ENCODE results near the gene TBC1D14.

TBC1D14 gene

DNA sequence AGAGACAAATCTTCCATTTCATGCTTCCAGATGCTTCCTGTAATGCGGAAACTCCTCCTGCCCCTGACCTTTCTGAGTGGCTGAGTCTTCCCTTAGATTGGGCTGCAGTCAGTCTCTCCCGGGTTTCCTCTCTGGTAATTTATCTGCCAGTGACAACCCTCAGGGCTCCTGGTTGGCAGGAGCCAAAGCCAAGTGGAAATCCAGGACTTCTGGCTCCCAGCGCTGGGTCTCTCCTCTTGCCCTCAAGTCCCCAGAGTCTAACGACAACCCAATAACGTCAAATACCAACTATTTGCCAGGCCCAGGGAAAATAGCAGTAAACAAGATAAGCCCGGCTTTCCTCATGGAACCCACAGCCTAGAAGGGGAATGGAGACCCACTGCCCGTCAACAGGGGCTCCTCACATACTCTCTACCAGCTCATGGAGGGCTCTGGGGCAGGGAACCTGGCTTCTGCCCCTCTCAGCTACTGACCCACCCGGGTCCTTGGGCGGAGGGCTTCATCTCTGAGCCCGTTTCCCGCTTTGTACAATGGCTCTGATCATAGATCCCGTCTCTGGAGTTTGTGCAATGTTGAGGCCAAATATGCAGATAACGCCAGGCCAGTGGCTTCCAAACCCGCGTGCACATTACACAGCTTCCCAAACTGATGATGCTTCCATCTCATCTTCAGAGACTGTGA, 1.1 kb upstream of the TBC1D14 start:
- H2AK5ac ChIP-seq (ENCODE audit: low read length), result no peak overlapping the region
- WGBS (ENCODE audit: extremely low coverage, insufficient coverage, insufficient read length), result no CpG with 5 or more reads among the region's 15 CpGs

DNA sequence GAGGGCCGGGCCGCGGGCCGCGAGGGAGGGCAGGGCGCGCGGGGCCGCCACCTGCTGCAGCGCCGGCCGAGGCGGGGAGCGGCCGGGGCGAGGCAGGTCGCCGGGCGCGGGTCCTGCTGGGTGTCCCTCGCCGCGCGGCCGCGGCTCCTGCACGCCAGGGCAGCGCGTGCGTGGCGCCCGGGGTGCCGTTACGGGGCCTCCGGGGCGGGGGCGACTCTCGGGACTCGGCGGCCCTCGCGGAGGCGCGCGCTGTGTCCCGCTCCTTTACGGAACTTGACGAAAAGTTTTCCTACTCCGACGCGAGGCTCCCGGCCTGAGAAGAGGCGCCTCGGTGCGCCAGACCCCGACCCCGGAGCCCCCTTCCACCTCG, 329 bp downstream of the TBC1D14 start:
- H3K4me3 ChIP-seq (ENCODE audit: low read depth, low read length), result peak overlapping the region; percentile 83
- no peak overlapping the region for H3K23ac ChIP-seq (ENCODE audit: low read length)
- H3K18ac ChIP-seq (ENCODE audit: low read length), result peak overlapping the region; percentile 91
- H3K36me3 ChIP-seq (ENCODE audit: control insufficient read depth in 1 of 2, insufficient read depth in 2 of 2, low read length in 2 of 2), result no peaks in the 10 kb centered on the region
- peak overlapping the region; percentile 62 for H3K9ac ChIP-seq (ENCODE audit: low read length)
- H3K4me2 ChIP-seq (ENCODE audit: low read length), result peak overlapping the region; percentile 96
- peak overlapping the region; percentile 92 for H2AK5ac ChIP-seq (ENCODE audit: low read length)
- H2AFZ ChIP-seq (ENCODE audit: insufficient read depth, low read length, poor library complexity), result peak overlapping the region; percentile 87
- H3K79me1 ChIP-seq (ENCODE audit: low read length), result peaks cover 6% of the 10 kb centered on the region
- peak overlapping the region; percentile 17 for H4K12ac ChIP-seq (ENCODE audit: low read depth, low read length)
- peak overlapping the region; percentile 74 for H3K14ac ChIP-seq (ENCODE audit: low read length)
- H3K4ac ChIP-seq (ENCODE audit: low read depth, low read length), result peak overlapping the region; percentile 85
- WGBS (ENCODE audit: extremely low coverage, insufficient coverage, insufficient read length), result no CpG with 5 or more reads among the region's 58 CpGs
- no peak overlapping the region for H3K27ac ChIP-seq (ENCODE audit: low read depth, low read length)
- H2BK12ac ChIP-seq (ENCODE audit: low read length), result no peak overlapping the region
- no peak overlapping the region for H2BK5ac ChIP-seq (ENCODE audit: low read depth, low read length, poor library complexity)
- no peaks in the 10 kb centered on the region for H3K9me3 ChIP-seq (ENCODE audit: insufficient read depth, low read depth, low read length)
- no peak for DNase-seq
- H3K79me2 ChIP-seq (ENCODE audit: control insufficient read depth, insufficient read depth, low read length, poor library complexity), result peaks cover 11% of the 10 kb centered on the region
- H4K8ac ChIP-seq (ENCODE audit: low read depth, low read length), result peak overlapping the region; percentile 71
- no peaks in the 10 kb centered on the region for H3K27me3 ChIP-seq (ENCODE audit: insufficient read depth, low read length)
- H3K4me1 ChIP-seq (ENCODE audit: control insufficient read depth in 1 of 2, insufficient read depth in 2 of 2, low read length in 2 of 2), result peaks cover 12 to 17% of the 10 kb centered on the region in 2 experiments
- peak overlapping the region; percentile 44 for H2BK120ac ChIP-seq (ENCODE audit: insufficient read depth, low read length, poor library complexity)
- H4K91ac ChIP-seq (ENCODE audit: low read depth, low read length), result peak overlapping the region; percentile 75

More for the DNA sequence above, 1.1 kb upstream of the TBC1D14 start:
- Histone ChIP-seq H3K9ac (ENCODE audit: low read length) (peak overlapping the region; percentile 54), H4K8ac (ENCODE audit: low read depth, low read length) (peak overlapping the region; percentile 96), H3K27ac (ENCODE audit: low read depth, low read length) (no peak overlapping the region), H3K23ac (ENCODE audit: low read length) (no peak overlapping the region), H2BK5ac (ENCODE audit: low read depth, low read length, poor library complexity) (peak overlapping the region; percentile 98), H3K4me1 (ENCODE audit: control insufficient read depth in 1 of 2, insufficient read depth in 2 of 2, low read length in 2 of 2) (peaks cover 12 to 13% of the 10 kb centered on the region in 2 experiments), H2BK120ac (ENCODE audit: insufficient read depth, low read length, poor library complexity) (peak overlapping the region; percentile 87), H3K79me2 (ENCODE audit: control insufficient read depth, insufficient read depth, low read length, poor library complexity) (peaks cover 11% of the 10 kb centered on the region), H3K14ac (ENCODE audit: low read length) (peak overlapping the region; percentile 73), H2BK12ac (ENCODE audit: low read length) (no peak overlapping the region), H4K91ac (ENCODE audit: low read depth, low read length) (peak overlapping the region; percentile 90), H4K12ac (ENCODE audit: low read depth, low read length) (no peak overlapping the region), H3K18ac (ENCODE audit: low read length) (peak overlapping the region; percentile 92), H3K4me2 (ENCODE audit: low read length) (peak overlapping the region; percentile 84), H3K9me3 (ENCODE audit: insufficient read depth, low read depth, low read length) (no peaks in the 10 kb centered on the region), H3K36me3 (ENCODE audit: control insufficient read depth in 1 of 2, insufficient read depth in 2 of 2, low read length in 2 of 2) (no peaks in the 10 kb centered on the region), H2AFZ (ENCODE audit: insufficient read depth, low read length, poor library complexity) (peak overlapping the region; percentile 80), H3K4ac (ENCODE audit: low read depth, low read length) (no peak overlapping the region), H3K27me3 (ENCODE audit: insufficient read depth, low read length) (no peaks in the 10 kb centered on the region), H3K4me3 (ENCODE audit: low read depth, low read length) (peak overlapping the region; percentile 75), H3K79me1 (ENCODE audit: low read length) (peaks cover 6% of the 10 kb centered on the region)
- DNase-seq, result peak; percentile 78 to 87

- H2BK12ac ChIP-seq (ENCODE audit: low read length), result peak overlapping the region; percentile 29
- peak overlapping the region; percentile 71 for H4K8ac ChIP-seq (ENCODE audit: low read depth, low read length)
- no peak overlapping the region for H2BK5ac ChIP-seq (ENCODE audit: low read depth, low read length, poor library complexity)
- H3K4me3 ChIP-seq (ENCODE audit: low read depth, low read length), result peak overlapping the region; percentile 83
- H2AFZ ChIP-seq (ENCODE audit: insufficient read depth, low read length, poor library complexity), result peak overlapping the region; percentile 87
- peak overlapping the region; percentile 74 for H3K14ac ChIP-seq (ENCODE audit: low read length)
- H3K36me3 ChIP-seq (ENCODE audit: control insufficient read depth in 1 of 2, insufficient read depth in 2 of 2, low read length in 2 of 2), result no peaks in the 10 kb centered on the region
- peaks cover 8% of the 10 kb centered on the region for H3K79me1 ChIP-seq (ENCODE audit: low read length)
- H4K91ac ChIP-seq (ENCODE audit: low read depth, low read length), result peak overlapping the region; percentile 75
- WGBS (ENCODE audit: extremely low coverage, insufficient coverage, insufficient read length), result no CpG with 5 or more reads among the region's 31 CpGs
- peak overlapping the region; percentile 91 for H3K18ac ChIP-seq (ENCODE audit: low read length)
- peak overlapping the region; percentile 17 for H4K12ac ChIP-seq (ENCODE audit: low read depth, low read length)
- H3K9me3 ChIP-seq (ENCODE audit: insufficient read depth, low read depth, low read length), result no peaks in the 10 kb centered on the region
- H3K9ac ChIP-seq (ENCODE audit: low read length), result peak overlapping the region; percentile 62
- peak overlapping the region; percentile 96 for H3K4me2 ChIP-seq (ENCODE audit: low read length)
- peak overlapping the region; percentile 85 for H3K4ac ChIP-seq (ENCODE audit: low read depth, low read length)
- peak in 1 of 2 donors; percentile 42 for DNase-seq
- H3K27me3 ChIP-seq (ENCODE audit: insufficient read depth, low read length), result no peaks in the 10 kb centered on the region
- peaks cover 11% of the 10 kb centered on the region for H3K79me2 ChIP-seq (ENCODE audit: control insufficient read depth, insufficient read depth, low read length, poor library complexity)
- H2BK120ac ChIP-seq (ENCODE audit: insufficient read depth, low read length, poor library complexity), result peak overlapping the region; percentile 44
- H3K27ac ChIP-seq (ENCODE audit: low read depth, low read length), result no peak overlapping the region
- H2AK5ac ChIP-seq (ENCODE audit: low read length), result peak overlapping the region; percentile 92
- peaks cover 15 to 21% of the 10 kb centered on the region in 2 experiments for H3K4me1 ChIP-seq (ENCODE audit: control insufficient read depth in 1 of 2, insufficient read depth in 2 of 2, low read length in 2 of 2)
- no peak overlapping the region for H3K23ac ChIP-seq (ENCODE audit: low read length)
Measured at GRCh38 chr4:6910340-6910959, 824 bp downstream of the TBC1D14 start.

- H3K23ac ChIP-seq (ENCODE audit: low read length), result no peak overlapping the region
- no peak overlapping the region for H4K8ac ChIP-seq (ENCODE audit: low read depth, low read length)
- H3K14ac ChIP-seq (ENCODE audit: low read length), result no peak overlapping the region
- H2BK12ac ChIP-seq (ENCODE audit: low read length), result no peak overlapping the region
- no peak overlapping the region for H2AFZ ChIP-seq (ENCODE audit: insufficient read depth, low read length, poor library complexity)
- DNase-seq, result no peak
- H2BK120ac ChIP-seq (ENCODE audit: insufficient read depth, low read length, poor library complexity), result no peak overlapping the region
- H3K9ac ChIP-seq (ENCODE audit: low read length), result no peak overlapping the region
- H3K36me3 ChIP-seq (ENCODE audit: control insufficient read depth in 1 of 2, insufficient read depth in 2 of 2, low read length in 2 of 2), result no peaks in the 10 kb centered on the region
- H3K27me3 ChIP-seq (ENCODE audit: insufficient read depth, low read length), result no peaks in the 10 kb centered on the region
- no peaks in the 10 kb centered on the region for H3K9me3 ChIP-seq (ENCODE audit: insufficient read depth, low read depth, low read length)
- peaks cover 20 to 26% of the 10 kb centered on the region in 2 experiments for H3K4me1 ChIP-seq (ENCODE audit: control insufficient read depth in 1 of 2, insufficient read depth in 2 of 2, low read length in 2 of 2)
- WGBS (ENCODE audit: extremely low coverage, insufficient coverage, insufficient read length), result no CpG with 5 or more reads among the region's 15 CpGs
- no peak overlapping the region for H3K18ac ChIP-seq (ENCODE audit: low read length)
- H3K4me2 ChIP-seq (ENCODE audit: low read length), result peak overlapping the region; percentile 96
- H3K27ac ChIP-seq (ENCODE audit: low read depth, low read length), result no peak overlapping the region
- peaks cover 11% of the 10 kb centered on the region for H3K79me2 ChIP-seq (ENCODE audit: control insufficient read depth, insufficient read depth, low read length, poor library complexity)
- H3K4me3 ChIP-seq (ENCODE audit: low read depth, low read length), result no peak overlapping the region
- peaks cover 13% of the 10 kb centered on the region for H3K79me1 ChIP-seq (ENCODE audit: low read length)
- H2AK5ac ChIP-seq (ENCODE audit: low read length), result no peak overlapping the region
- no peak overlapping the region for H3K4ac ChIP-seq (ENCODE audit: low read depth, low read length)
- H2BK5ac ChIP-seq (ENCODE audit: low read depth, low read length, poor library complexity), result no peak overlapping the region
- no peak overlapping the region for H4K91ac ChIP-seq (ENCODE audit: low read depth, low read length)
- H4K12ac ChIP-seq (ENCODE audit: low read depth, low read length), result no peak overlapping the region
Measured at GRCh38 chr4:6910960-6911874, 1.6 kb downstream of the TBC1D14 start.

All from trophoblast cell (in vitro differentiated cells and primary cell).